Hematopoietic multipotent progenitor cell treated with erythropoietin and hydrocortisone succinate and interleukin-3 and kit ligand, for 8 days (in vitro differentiated cells): ENCODE data around the gene CNTN5.

Experiments used
- DNase-seq: peaks from one replicate; pipeline ENCODE4 v3.0.0-alpha.2; 2015

Gene CNTN5

GRCh38 chr11:99531468-99531867, 510.7 kb downstream of the CNTN5 start:
- no peak for DNase-seq

- no peak for DNase-seq
These were observed 514.1 kb downstream of the CNTN5 start for GRCh38 chr11:99534812-99535211.

- DNase-seq, result no peak
These were observed 514.7 kb downstream of the CNTN5 start for GRCh38 chr11:99535406-99535805.

- DNase-seq, result no peak
These were observed 515.1 kb downstream of the CNTN5 start for GRCh38 chr11:99535819-99536218.

- DNase-seq, result no peak
These were observed 516.9 kb downstream of the CNTN5 start for GRCh38 chr11:99537681-99538080.

- DNase-seq, result no peak
These were observed 524.9 kb downstream of the CNTN5 start for GRCh38 chr11:99545616-99546015.

- no peak for DNase-seq
These were observed 527.5 kb downstream of the CNTN5 start for GRCh38 chr11:99548264-99548663.

- DNase-seq, result no peak
These were observed 533.6 kb downstream of the CNTN5 start for GRCh38 chr11:99554232-99554903.

- DNase-seq, result no peak
These were observed 534.7 kb downstream of the CNTN5 start for GRCh38 chr11:99555486-99555885.

- DNase-seq, result no peak
These were observed 544.6 kb downstream of the CNTN5 start for GRCh38 chr11:99565333-99565732.

GRCh38 chr11:99567334-99567956, 546.7 kb downstream of the CNTN5 start:
- DNase-seq, result no peak

GRCh38 chr11:99568808-99569207, 548.1 kb downstream of the CNTN5 start:
- no peak for DNase-seq

- DNase-seq, result no peak
These were observed 550.3 kb downstream of the CNTN5 start for GRCh38 chr11:99571094-99571493.

- DNase-seq, result no peak
These were observed 564.1 kb downstream of the CNTN5 start for GRCh38 chr11:99584830-99585229.

- no peak for DNase-seq
These were observed 564.9 kb downstream of the CNTN5 start for GRCh38 chr11:99585606-99586005.

- DNase-seq, result no peak
These were observed 569.0 kb downstream of the CNTN5 start for GRCh38 chr11:99589771-99590170.

- DNase-seq, result no peak
These were observed 571.5 kb downstream of the CNTN5 start for GRCh38 chr11:99592266-99592665.

GRCh38 chr11:99593197-99593596, 572.4 kb downstream of the CNTN5 start:
- DNase-seq, result no peak

GRCh38 chr11:99601179-99601578, 580.4 kb downstream of the CNTN5 start:
- no peak for DNase-seq

- DNase-seq, result no peak
These were observed 593.6 kb downstream of the CNTN5 start for GRCh38 chr11:99614352-99614751.

- no peak for DNase-seq
These were observed 609.9 kb downstream of the CNTN5 start for GRCh38 chr11:99630629-99631028.

- no peak for DNase-seq
These were observed 610.9 kb downstream of the CNTN5 start for GRCh38 chr11:99631618-99632017.

GRCh38 chr11:99632969-99633368, 612.2 kb downstream of the CNTN5 start:
- DNase-seq, result no peak

- DNase-seq, result no peak
These were observed 613.8 kb downstream of the CNTN5 start for GRCh38 chr11:99634581-99634980.

- DNase-seq, result no peak
These were observed 617.4 kb downstream of the CNTN5 start for GRCh38 chr11:99638073-99638553.
